Breast epithelium (tissue), 4 donors: ENCODE results near the gene NKRF. TPM values are rescaled to one million over a fixed set of nuclear protein-coding genes. Genes with fewer than 3 reads are reported as not detected.

Experiments used
- DNase-seq, 2 donors: peaks; one replicate each; pipeline ENCODE4 v3.0.0-alpha.2; 2019; ENCODE audit warnings: low spot score in 2 of 2
- H3K27ac ChIP-seq, 2 donors: fragments of 200-600 bp; sonication (generic) in 1 of 2; one replicate each; pipeline ENCODE4 v1.5.1; 2016 to 2019; ENCODE audit warnings: mild to moderate bottlenecking in 1 of 2
- H3K27me3 ChIP-seq, 2 donors: fragments of 200-600 bp; sonication (generic) in 1 of 2; one replicate each; pipeline versions ENCODE4 v1.5.1 to v1.6.0; 2017 to 2019; ENCODE audit warnings: control low read depth in 1 of 2, mild to moderate bottlenecking in 1 of 2
- H3K36me3 ChIP-seq: fragments of 200-600 bp; one replicate; pipeline ENCODE4 v1.5.1; 2019
- H3K4me1 ChIP-seq, 2 donors: fragments of 200-600 bp; sonication (generic); one replicate each; pipeline ENCODE4 v1.5.1; 2016 to 2019; ENCODE audit warnings: control low read depth in 1 of 2
- H3K4me3 ChIP-seq, 3 donors: fragments of 200-600 bp; sonication (generic); 1 replicate in 2 of 3; 2 replicates in 1 of 3; pipeline ENCODE4 v1.5.1; 2016 to 2019; ENCODE audit warnings: mild to moderate bottlenecking in 3 of 3, moderate library complexity in 2 of 3
- H3K9me3 ChIP-seq, 2 donors: fragments of 200-600 bp; sonication (generic) in 1 of 2; one replicate each; pipeline ENCODE4 v1.5.1; 2016 to 2019; ENCODE audit warnings: control low read depth in 1 of 2
- CTCF ChIP-seq, 3 donors: fragments of 450-650 bp; IDR thresholded peaks; one replicate each; pipeline ENCODE4 v1.5.1; 2016 to 2017; ENCODE audit warnings: antibody characterized with exemption in 3 of 3, mild to moderate bottlenecking in 3 of 3, moderate library complexity in 3 of 3
- POLR2A ChIP-seq: fragments of 450-650 bp; IDR thresholded peaks from one replicate; pipeline ENCODE4 v1.6.1; 2016; ENCODE audit warnings: antibody characterized with exemption, mild to moderate bottlenecking, moderate library complexity
- POLR2AphosphoS5 ChIP-seq, 3 donors: sonication (generic); formaldehyde crosslinking; IDR thresholded peaks; one replicate each; pipeline ENCODE4 v1.6.1; 2017; ENCODE audit warnings: antibody characterized with exemption in 3 of 3
- intact Hi-C: fragments of 100-400 bp; cut with DNase I; formaldehyde crosslinking; loops from one replicate; pipeline ENCODE4 v1.15.1; 2023; ENCODE audit warnings: low total_unique reads
- total RNA-seq, 3 donors: library from RNA; depleted of rRNA; stranded (reverse); fragments of >200 nt; gene quantifications; one replicate each; pipeline ENCODE4 v1.1.0, GENCODE V29; 2016

Gene NKRF
- total RNA-seq: 1 to 10 TPM; 4.8 to 8.5 (median 8.2) TPM

- intact Hi-C loops: no loop called here
- no peaks in the 10 kb centered on the region for H3K9me3 ChIP-seq
Observed at GRCh38 chrX:119606280-119607017, at the start of gene NKRF. Gene NKRF, minus strand, starts transcription at chrX:119606424.

GRCh38 chrX:119655125-119655524, 48.9 kb upstream of the NKRF start:
- H3K27me3 ChIP-seq: peaks cover 0 to 7% of the 10 kb centered on the region in 2 donors
- H3K36me3 ChIP-seq: no peaks in the 10 kb centered on the region
- H3K4me1 ChIP-seq: no peaks in the 10 kb centered on the region
- no peak for DNase-seq
- TF ChIP-seq POLR2A: no peak
- no peaks in the 10 kb centered on the region for H3K9me3 ChIP-seq
- H3K4me3 ChIP-seq: no peak overlapping the region
- intact Hi-C loops: no loop called here
- no peak overlapping the region for H3K27ac ChIP-seq

More at GRCh38 chrX:119606280-119607017, at the start of gene NKRF:
- Histone ChIP-seq H3K4me3 (peak within 1 kb of the TSS; percentile 65 to 74 (median 71)), H3K4me1 (no peaks in the 10 kb centered on the region), H3K27ac (peak within 1 kb of the TSS; percentile 90), H3K27me3 (peaks cover 0 to 11% of the 10 kb centered on the region in 2 donors), H3K36me3 (no peaks in the 10 kb centered on the region)
- peak; percentile 85 to 87 for DNase-seq
- TF ChIP-seq POLR2A (peak; percentile 73), POLR2AphosphoS5 (IDR thresholded peaks at IDR 0.05) (peak; percentile 39 to 88 (median 74)), CTCF (IDR thresholded peaks at IDR 0.05) (no peak)

GRCh38 chrX:119654112-119654531, 47.9 kb upstream of the NKRF start:
- Histone ChIP-seq H3K27me3 (peaks cover 0 to 7% of the 10 kb centered on the region in 2 donors), H3K4me1 (no peaks in the 10 kb centered on the region), H3K9me3 (no peaks in the 10 kb centered on the region), H3K36me3 (no peaks in the 10 kb centered on the region), H3K27ac (no peak overlapping the region), H3K4me3 (no peak overlapping the region)
- TF ChIP-seq CTCF (IDR thresholded peaks at IDR 0.05) (no peak), POLR2A (no peak), POLR2AphosphoS5 (IDR thresholded peaks at IDR 0.05) (no peak)
- peak in 1 of 2 donors; percentile 17 for DNase-seq
- intact Hi-C loops: no loop called here

- DNase-seq: no peak
- intact Hi-C loops: no loop called here
- no peaks in the 10 kb centered on the region for H3K4me1 ChIP-seq
- H3K9me3 ChIP-seq: no peaks in the 10 kb centered on the region
- H3K27me3 ChIP-seq: peaks cover 0 to 9% of the 10 kb centered on the region in 2 donors
- no peaks in the 10 kb centered on the region for H3K36me3 ChIP-seq
- H3K4me3 ChIP-seq: no peak overlapping the region
- TF ChIP-seq POLR2AphosphoS5 (IDR thresholded peaks at IDR 0.05) (no peak), POLR2A (no peak), CTCF (IDR thresholded peaks at IDR 0.05) (no peak)
- H3K27ac ChIP-seq: no peak overlapping the region
Observed at GRCh38 chrX:119648421-119648775, 42.2 kb upstream of the NKRF start.

GRCh38 chrX:119647552-119648420, 41.6 kb upstream of the NKRF start:
- DNase-seq: no peak
- intact Hi-C loops: no loop called here
- peaks cover 0 to 10% of the 10 kb centered on the region in 2 donors for H3K27me3 ChIP-seq
- H3K4me1 ChIP-seq: no peaks in the 10 kb centered on the region
- TF ChIP-seq POLR2A: no peak
- no peak for TF ChIP-seq POLR2AphosphoS5 (IDR thresholded peaks at IDR 0.05)
- TF ChIP-seq CTCF (IDR thresholded peaks at IDR 0.05): no peak
- no peaks in the 10 kb centered on the region for H3K9me3 ChIP-seq
- H3K36me3 ChIP-seq: no peaks in the 10 kb centered on the region
- H3K4me3 ChIP-seq: no peak overlapping the region
- H3K27ac ChIP-seq: no peak overlapping the region
